ENCODE data around the gene S100A1. TPM values are rescaled to one million over a fixed set of nuclear protein-coding genes. Genes with fewer than 3 reads are reported as not detected.

Gene S100A1
- total and polyA plus RNA-seq, 2 of the 8 experiments (the other 6 are each of a cell fraction or from before 2014, with no cell fraction given), result 2.0 TPM; not detected in 1

- no peak overlapping the region for H2AFZ ChIP-seq (ENCODE audit: low read length)
- no peak overlapping the region for H3K56ac ChIP-seq (replicated peaks; ENCODE audit: insufficient read length, low read depth, low read length)
- no peak overlapping the region for H3K14ac ChIP-seq (ENCODE audit: insufficient read length)
- no peak overlapping the region for H3K4ac ChIP-seq (replicated peaks; ENCODE audit: insufficient read length, low read depth, low read length)
- FAIRE-seq (no peak), DNase-seq (ENCODE audit: low read depth in 1 of 2, low spot score in 2 of 2) (no peak)
- H2BK12ac ChIP-seq (ENCODE audit: low read depth, low read length), result no peak overlapping the region
- H2AK5ac ChIP-seq (ENCODE audit: low read depth, low read length), result no peak overlapping the region
- no peaks in the 10 kb centered on the region for H3K79me2 ChIP-seq (ENCODE audit: control insufficient read depth in 1 of 2, insufficient read depth in 2 of 2, low read length in 2 of 2)
- no peak overlapping the region for H4K5ac ChIP-seq (ENCODE audit: insufficient read length, low read depth, low read length)
- H3K18ac ChIP-seq (ENCODE audit: extremely low read depth, low read length), result no peak overlapping the region
- no peak overlapping the region for H3K9ac ChIP-seq (replicated peaks in 1 of 4; ENCODE audit: extremely low read depth in 1 of 4, low read depth in 3 of 4, low read length in 3 of 4)
- ChIA-PET CTCF (ENCODE audit: partially characterized antibody) (interaction anchor here (0.7 to 1.9 kb wide), 9 partner anchors 11 to 64 kb away, joined by 3 to 7 read pairs (median 4); no protein-coding TSS in a partner anchor), POLR2A (ENCODE audit: partially characterized antibody) (interaction anchor here (0.6 to 2.7 kb wide), 4 partner anchors 33 to 50 kb away, joined by 3 to 10 read pairs (median 3); partner anchors contain the start of genes S100A13 and S100A6)
- no peak overlapping the region for H3K27ac ChIP-seq (ENCODE audit: low read depth, low read length)
- H3K79me1 ChIP-seq (ENCODE audit: low read depth, low read length), result no peaks in the 10 kb centered on the region
- H3K4me1 ChIP-seq (replicated peaks in 1 of 4; ENCODE audit: control insufficient read depth in 3 of 4, insufficient read depth in 4 of 4, low read length in 3 of 4), result no peaks in the 10 kb centered on the region
- H3K23me2 ChIP-seq (ENCODE audit: low read depth, low read length), result no peaks in the 10 kb centered on the region
- H3K27me3 ChIP-seq (replicated peaks in 1 of 4; ENCODE audit: control insufficient read depth in 3 of 4, extremely low read depth in 1 of 4, insufficient read depth in 3 of 4, low read length in 3 of 4), result no peaks in the 10 kb centered on the region
- H3K36me3 ChIP-seq (ENCODE audit: control insufficient read depth in 2 of 4, insufficient read depth in 4 of 4, low read length in 3 of 4), result no peaks in the 10 kb centered on the region
- H3K4me2 ChIP-seq (ENCODE audit: insufficient read depth in 1 of 2, low read depth in 2 of 2, low read length in 2 of 2), result no peak overlapping the region
- peaks cover 0 to 2% of the 10 kb centered on the region in 2 experiments; a peak in 1 of 4 replicates for H3K9me3 ChIP-seq (ENCODE audit: insufficient read depth in 2 of 2, low read depth in 1 of 2, low read length in 1 of 2)
- H4K20me1 ChIP-seq (replicated peaks in 1 of 2; ENCODE audit: control insufficient read depth in 1 of 2, insufficient read depth in 2 of 2, low read length in 2 of 2), result no peaks in the 10 kb centered on the region
- H3K23ac ChIP-seq (ENCODE audit: insufficient read length), result no peak overlapping the region
- H4K8ac ChIP-seq (ENCODE audit: extremely low read depth, insufficient read depth, low read length), result no peak overlapping the region
- H2BK5ac ChIP-seq (ENCODE audit: low read depth, low read length), result no peak overlapping the region
- 100% methylated on average over 1 of the region's 1 CpG; no CpG with 5 or more reads in 1 of the 2 experiments for WGBS, 2 experiments (ENCODE audit: extremely low coverage in 1 of 2, insufficient coverage in 1 of 2, insufficient read length in 1 of 2, insufficient replicate concordance in 2 of 2, low coverage in 1 of 2, low lambda C conversion rate in 2 of 2, missing lambda C conversion rate in 1 of 2)
- H2BK120ac ChIP-seq (replicated peaks; ENCODE audit: low read depth, low read length), result no peak overlapping the region
- no peak overlapping the region for H2BK20ac ChIP-seq (ENCODE audit: low read length)
- no peak overlapping the region for H4K91ac ChIP-seq (replicated peaks; ENCODE audit: insufficient read length, low read length)
- H2BK15ac ChIP-seq (ENCODE audit: low read length), result no peak overlapping the region
- no peak overlapping the region for H3K4me3 ChIP-seq (ENCODE audit: extremely low read depth in 1 of 4, insufficient read depth in 2 of 4, low read depth in 3 of 4, low read length in 4 of 4)
- TF ChIP-seq TAF7 (optimal IDR thresholded peaks at IDR 0.05; ENCODE audit: borderline replicate concordance, low read depth, low read length) (no peak), BRCA1 (IDR thresholded peaks at IDR 0.05; ENCODE audit: low read depth, low read length) (no peak), CTBP2 (IDR thresholded peaks at IDR 0.05; ENCODE audit: borderline replicate concordance, insufficient read depth, insufficient read length, low read length) (no peak), ZNF274 (IDR thresholded peaks at IDR 0.05; ENCODE audit: borderline replicate concordance, extremely low read depth, low read length) (no peak), MAFK (IDR thresholded peaks at IDR 0.05; ENCODE audit: low read depth, low read length) (no peak), CTCF (IDR thresholded peaks at IDR 0.05; ENCODE audit: control extremely low read depth in 1 of 3, insufficient read depth in 1 of 3, low read depth in 1 of 3, low read length in 3 of 3) (no peak), YY1 (IDR thresholded peaks at IDR 0.05; ENCODE audit: low read depth, low read length) (no peak), KDM1A (IDR thresholded peaks at IDR 0.05; ENCODE audit: borderline replicate concordance, low read length) (no peak)
- TF ChIP-seq, protein P1, sequence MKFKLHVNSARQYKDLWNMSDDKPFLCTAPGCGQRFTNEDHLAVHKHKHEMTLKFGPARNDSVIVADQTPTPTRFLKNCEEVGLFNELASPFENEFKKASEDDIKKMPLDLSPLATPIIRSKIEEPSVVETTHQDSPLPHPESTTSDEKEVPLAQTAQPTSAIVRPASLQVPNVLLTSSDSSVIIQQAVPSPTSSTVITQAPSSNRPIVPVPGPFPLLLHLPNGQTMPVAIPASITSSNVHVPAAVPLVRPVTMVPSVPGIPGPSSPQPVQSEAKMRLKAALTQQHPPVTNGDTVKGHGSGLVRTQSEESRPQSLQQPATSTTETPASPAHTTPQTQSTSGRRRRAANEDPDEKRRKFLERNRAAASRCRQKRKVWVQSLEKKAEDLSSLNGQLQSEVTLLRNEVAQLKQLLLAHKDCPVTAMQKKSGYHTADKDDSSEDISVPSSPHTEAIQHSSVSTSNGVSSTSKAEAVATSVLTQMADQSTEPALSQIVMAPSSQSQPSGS (IDR thresholded peaks at IDR 0.05; ENCODE audit: low read length), result no peak
Measured at GRCh38 chr1:153585006-153585405, 43.2 kb upstream of the S100A1 start.

All from H1 (cell line).